Mammary epithelial cell (primary cell): ENCODE data around the gene LEFTY2.

ENCODE experiments used
- EZH2 ChIP-seq: IDR thresholded peaks from 2 replicates; pipeline ENCODE4 v1.6.1; 2012; ENCODE audit warnings: low read length, inconsistent platforms, borderline replicate concordance
- TF ChIP-seq, protein P1 (sequence below), 2 donors: IDR thresholded peaks in 1 of 2; conservative IDR thresholded peaks in 1 of 2; 2 replicates each; pipeline ENCODE4 v1.5.1; 2011 to 2012; ENCODE audit warnings: inconsistent platforms in 2 of 2, low read length in 2 of 2, mild to moderate bottlenecking in 2 of 2, control low read depth in 1 of 2, low read depth in 1 of 2; ENCODE audit not compliant: insufficient read depth in 1 of 2; ENCODE audit errors: extremely low read depth in 1 of 2

GRCh38 chr1:225890346-225891228 lies 50.4 kb downstream of the LEFTY2 start:
- TF ChIP-seq, protein P1, sequence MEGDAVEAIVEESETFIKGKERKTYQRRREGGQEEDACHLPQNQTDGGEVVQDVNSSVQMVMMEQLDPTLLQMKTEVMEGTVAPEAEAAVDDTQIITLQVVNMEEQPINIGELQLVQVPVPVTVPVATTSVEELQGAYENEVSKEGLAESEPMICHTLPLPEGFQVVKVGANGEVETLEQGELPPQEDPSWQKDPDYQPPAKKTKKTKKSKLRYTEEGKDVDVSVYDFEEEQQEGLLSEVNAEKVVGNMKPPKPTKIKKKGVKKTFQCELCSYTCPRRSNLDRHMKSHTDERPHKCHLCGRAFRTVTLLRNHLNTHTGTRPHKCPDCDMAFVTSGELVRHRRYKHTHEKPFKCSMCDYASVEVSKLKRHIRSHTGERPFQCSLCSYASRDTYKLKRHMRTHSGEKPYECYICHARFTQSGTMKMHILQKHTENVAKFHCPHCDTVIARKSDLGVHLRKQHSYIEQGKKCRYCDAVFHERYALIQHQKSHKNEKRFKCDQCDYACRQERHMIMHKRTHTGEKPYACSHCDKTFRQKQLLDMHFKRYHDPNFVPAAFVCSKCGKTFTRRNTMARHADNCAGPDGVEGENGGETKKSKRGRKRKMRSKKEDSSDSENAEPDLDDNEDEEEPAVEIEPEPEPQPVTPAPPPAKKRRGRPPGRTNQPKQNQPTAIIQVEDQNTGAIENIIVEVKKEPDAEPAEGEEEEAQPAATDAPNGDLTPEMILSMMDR (conservative IDR thresholded peaks at IDR 0.05 in 1 of 2, IDR thresholded peaks at IDR 0.05 in 1 of 2; ENCODE audit: extremely low read depth in 1 of 2, insufficient read depth in 1 of 2, low read depth in 1 of 2, low read length in 2 of 2): no peak
- no peak for TF ChIP-seq EZH2
